Activated gamma-delta T cell treated with anti-CD3 and anti-CD28 coated beads, Interleukin-2, amount 50 U/mL, for 16 hours (primary cell): ENCODE data around the gene RAI14.

Source experiments
- DNase-seq: peaks from one replicate; pipeline ENCODE4 v3.0.0-alpha.2; 2020; ENCODE audit warnings: low read depth

RAI14 gene

DNA sequence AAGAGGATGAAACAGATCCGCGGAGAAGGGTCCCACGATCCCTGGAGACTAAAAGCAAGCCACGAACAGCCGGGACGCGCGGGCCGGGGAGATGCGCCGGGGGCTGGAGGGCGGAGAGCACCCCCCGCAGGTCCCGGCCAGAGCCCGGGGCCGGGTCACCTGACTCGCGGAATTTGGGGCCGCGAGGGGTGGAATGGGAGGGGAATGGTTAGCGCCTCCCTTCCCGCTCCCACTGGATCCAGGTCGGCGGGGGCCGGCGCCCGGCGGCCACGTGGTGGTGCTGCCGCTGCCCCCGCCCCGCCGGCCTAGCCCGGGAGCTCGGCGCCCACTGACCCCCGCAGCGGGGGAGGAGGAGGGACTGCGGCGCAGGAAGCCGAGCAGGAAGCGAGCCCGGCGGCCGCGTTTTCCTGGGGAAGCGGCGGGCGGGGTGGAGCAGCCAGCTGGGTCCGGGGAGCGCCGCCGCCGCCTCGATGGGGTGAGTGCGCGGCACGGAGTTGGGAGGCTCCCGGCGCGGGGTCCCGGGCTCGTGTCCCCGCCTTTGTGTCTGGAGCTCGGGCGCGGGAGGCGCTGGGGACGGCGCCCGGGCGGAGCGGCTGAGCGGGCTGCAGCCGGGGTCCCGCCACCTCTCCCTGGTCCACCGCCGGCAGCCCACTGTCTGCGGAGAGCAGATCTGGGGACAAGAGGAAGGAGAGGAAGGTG lies at the start of gene RAI14:
Gene RAI14, plus strand, starts transcription at position 328 of the 699 bp plus-strand sequence. CDS start 30,592 bp downstream, outside the sequence.
- no peak for DNase-seq

DNA sequence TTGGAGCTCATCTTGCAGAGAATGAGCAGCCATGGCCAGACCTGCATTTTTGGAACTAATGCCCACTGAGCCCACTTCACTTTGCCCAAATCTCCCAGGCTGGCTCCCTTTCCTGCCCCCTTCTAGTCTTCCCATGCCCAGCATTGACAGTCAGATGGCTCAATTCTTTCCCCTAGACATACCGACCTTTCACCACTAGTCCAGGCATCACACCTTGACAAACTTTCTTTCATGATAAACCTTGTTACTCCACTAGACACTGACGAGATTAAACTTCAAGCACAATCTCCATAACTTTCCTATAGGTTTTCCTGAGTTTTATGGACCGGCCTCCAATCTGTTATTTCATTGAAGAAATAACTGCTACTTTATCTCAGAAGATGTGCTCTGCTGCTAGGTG lies 47.8 kb upstream of the RAI14 start:
- no peak for DNase-seq

DNA sequence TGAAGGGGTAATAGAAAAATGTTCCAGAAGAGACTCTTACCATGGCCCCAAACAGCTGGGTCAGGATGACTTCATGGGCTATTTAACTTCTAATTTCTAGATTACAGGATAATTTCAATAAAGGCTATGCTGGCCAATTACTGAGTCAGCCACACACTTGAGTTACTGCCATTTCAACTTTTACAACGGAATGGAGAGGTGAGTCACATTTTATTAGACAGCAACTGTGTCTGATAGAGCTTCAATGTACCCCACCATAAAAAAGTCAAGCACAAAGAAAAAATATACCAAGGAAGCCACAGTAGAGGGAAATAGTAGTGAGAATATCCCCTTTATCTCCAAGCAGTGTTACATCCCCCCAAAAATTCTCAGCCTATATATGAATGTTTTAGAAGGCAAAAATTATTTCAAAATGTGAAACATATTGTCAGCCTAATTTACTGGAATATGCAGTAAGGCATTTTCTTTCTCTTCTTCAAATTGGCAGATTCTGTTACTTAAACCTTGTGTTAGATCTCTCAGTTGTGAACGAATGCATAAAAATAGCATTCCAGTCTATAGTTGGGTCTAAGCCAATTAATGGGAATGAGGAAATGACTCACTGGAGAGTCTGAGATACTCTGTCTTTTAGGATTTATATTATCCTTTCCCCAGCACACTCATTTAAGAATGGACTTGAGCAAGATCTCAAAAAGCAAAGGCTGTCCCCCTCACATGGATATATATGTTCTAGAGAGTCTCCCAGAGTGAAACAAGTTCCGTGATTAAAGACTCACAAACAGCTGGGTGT lies 47.1 kb upstream of the RAI14 start:
- DNase-seq = no peak

DNA sequence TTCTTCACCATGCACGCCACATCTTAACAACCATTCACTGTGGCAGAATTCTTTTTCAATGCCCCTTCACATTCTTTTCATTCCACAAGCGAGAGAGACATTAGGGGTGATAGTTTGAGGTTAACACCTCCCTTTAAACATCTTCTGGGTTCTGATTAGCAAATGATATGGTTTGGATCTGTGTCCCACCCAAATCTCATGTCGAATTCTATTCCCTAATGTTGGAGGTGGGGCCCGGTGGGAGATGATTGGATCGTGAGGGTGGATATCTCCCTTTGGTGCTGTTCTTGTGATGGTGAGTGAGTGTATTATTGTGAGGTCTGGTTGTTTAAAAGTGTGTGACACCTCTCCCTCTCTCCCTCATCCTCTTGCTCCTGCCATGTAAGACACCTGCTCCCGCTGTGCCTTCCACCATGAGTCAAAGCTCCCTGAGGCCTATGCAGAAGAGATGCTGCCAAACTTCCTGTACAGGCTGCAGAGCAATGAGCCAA lies 46.1 kb upstream of the RAI14 start:
- DNase-seq = no peak

DNA sequence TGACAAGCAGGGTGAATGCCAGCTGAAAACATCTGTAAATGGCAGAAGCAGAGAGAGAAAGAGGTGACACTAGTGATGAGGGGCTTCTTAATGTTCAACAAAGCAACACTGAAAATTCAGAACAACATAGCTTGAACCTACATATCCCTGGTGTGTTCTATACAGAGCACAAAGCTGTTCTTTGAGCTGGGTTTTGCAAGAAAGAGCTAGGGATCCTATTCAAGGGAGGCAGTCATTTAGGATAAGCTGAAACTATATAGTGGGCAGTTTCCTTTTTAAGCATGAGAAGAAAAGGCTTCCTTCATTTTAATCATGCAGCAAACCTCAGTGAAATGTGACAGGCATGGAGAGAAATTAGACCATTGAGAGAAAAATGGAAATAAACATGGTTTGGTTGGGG lies 45.6 kb upstream of the RAI14 start:
- DNase-seq = no peak

- no peak for DNase-seq
Observed at GRCh38 chr5:34611464-34612415, 44.4 kb upstream of the RAI14 start.

- no peak for DNase-seq
Observed at GRCh38 chr5:34616651-34617050, 39.5 kb upstream of the RAI14 start.

- DNase-seq = no peak
Observed at GRCh38 chr5:34618371-34619065, 37.6 kb upstream of the RAI14 start.

DNA sequence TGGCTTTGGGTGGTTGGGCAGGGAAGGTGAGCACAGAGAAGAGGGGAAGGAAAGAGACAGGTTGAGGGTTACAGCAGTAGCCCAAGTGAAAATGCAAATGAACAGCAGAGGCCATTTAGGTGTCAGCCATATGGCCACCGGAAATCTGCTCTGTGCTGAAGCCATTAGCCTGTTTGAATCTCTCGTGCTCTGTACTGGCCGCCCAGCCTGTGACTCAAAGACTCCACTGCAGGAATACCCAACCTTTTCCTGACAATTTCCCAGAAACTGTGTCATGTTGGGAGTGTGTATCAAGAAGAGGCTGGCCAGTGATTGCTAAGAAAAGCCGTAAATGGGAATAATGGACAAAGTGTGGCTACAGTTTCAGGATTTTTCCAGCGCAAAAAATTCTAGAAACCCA lies 35.9 kb upstream of the RAI14 start:
- DNase-seq = no peak

DNA sequence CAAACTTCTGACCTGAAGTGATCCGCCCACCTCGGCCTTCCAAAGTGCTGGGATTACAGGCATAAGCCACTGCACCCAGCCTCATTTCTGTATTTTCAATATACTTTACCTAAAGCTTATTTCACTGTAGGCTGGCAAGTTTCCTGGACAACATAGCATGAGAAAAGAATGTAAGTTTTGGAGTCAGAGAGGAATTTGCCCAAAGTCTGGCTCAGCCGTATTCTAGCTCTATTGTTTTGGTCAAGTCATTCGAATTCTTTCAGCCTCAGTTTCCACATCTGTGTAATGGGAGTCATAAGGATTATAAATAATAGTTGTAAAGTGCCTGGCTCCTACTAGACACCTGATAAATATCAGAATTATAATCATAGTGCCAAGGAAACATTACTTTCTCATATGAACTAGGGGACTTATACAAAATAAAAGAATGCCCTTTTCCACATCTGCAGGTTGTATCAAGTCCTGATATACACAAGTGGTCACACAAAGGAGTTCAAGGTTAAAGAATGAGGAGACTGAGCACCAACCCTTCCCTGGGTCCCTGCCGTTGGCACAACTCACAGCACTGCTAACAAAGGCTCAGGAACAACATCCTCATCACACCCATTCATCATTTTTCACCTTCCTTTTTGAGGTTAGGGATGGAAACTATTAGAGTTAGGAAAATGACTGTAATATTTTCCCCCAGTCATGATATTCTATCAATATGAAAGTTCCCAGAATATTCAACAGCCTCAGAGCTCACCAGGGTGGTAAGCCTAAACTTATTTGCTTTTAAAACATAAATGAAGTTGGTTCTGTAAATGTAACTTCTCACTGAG lies 34.6 kb upstream of the RAI14 start:
- no peak for DNase-seq

- DNase-seq = no peak
Observed at GRCh38 chr5:34622098-34622400, 34.1 kb upstream of the RAI14 start.

DNA sequence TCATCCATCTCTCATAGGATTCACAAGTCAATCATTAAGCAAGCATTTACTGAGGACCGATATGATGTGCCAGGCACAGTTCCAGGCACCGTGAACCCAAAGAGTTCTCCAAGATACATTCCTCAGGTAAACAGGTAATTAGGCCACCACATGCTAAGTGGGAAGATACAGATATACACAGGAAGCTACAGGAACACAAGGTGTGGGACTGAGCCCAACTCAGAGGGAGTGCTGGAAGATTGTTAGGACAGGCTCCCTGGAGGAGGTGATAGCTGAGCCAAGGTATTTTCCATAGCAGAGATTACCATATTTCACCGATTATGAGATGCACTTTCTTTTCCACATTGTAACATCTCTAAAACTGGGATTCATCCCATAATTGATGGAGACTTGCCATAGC lies 31.4 kb upstream of the RAI14 start:
- DNase-seq = no peak

- no peak for DNase-seq
Observed at GRCh38 chr5:34625246-34625645, 30.9 kb upstream of the RAI14 start.

DNA sequence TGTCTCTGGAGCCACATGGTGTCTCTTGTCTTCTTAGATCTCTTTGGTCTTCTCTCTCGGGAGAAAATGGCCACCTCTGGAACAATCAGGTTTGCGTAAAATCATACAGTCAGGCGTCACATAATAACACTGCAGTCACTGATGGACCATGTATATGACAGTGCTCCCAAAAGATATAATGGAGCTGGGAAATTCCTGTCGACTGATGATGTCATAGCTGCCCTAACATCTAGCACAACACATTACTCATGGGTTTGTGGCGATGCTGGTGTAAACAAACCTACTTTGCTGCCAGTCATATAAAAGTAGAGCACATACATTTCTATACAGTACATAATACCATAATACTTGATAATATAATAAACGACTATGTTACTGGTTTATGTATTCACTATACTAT lies 30.1 kb upstream of the RAI14 start:
- no peak for DNase-seq

DNA sequence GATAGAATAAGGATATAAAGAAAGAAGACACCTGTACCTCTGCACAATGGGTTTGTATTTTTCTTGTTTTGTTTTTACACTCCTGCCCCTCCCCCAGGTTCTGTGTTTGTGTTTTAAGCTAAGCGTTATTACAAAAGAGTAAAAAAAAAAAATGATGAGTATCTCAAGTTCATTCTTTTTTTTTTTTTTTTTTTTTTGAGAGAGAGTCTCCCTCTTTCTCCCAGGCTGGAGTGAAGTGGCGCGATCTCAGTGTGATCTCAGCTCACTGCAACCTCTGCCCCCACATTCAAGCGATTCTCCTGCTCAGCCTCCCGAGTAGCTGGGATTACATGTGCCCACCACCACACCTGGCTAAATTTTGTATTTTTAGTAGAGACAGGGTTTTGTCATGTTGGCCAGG lies 29.4 kb upstream of the RAI14 start:
- DNase-seq = no peak

GRCh38 chr5:34627794-34628193 lies 28.3 kb upstream of the RAI14 start:
- no peak for DNase-seq

GRCh38 chr5:34628373-34628772 lies 27.8 kb upstream of the RAI14 start:
- no peak for DNase-seq

DNA sequence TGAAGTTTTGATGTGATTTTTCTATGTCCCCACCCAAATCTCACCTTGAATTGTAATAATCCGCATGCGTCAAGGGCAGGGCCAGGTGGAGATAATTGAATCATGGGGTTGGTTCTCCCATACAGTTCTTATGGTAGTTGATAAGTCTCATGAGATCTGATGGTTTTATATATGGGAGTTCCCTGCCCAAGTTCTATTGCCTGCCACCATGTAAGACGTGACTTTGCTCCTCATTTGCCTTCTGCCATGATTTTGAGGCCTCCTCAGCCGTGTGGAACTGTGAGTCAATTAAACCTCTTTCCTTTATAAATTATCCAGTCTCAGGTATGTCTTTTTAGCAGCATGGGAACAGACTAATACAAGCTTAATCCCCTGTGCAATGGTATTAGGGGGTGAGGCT lies 25.5 kb upstream of the RAI14 start:
- DNase-seq = no peak

- DNase-seq = no peak
Observed at GRCh38 chr5:34632807-34633422, 23.2 kb upstream of the RAI14 start.

DNA sequence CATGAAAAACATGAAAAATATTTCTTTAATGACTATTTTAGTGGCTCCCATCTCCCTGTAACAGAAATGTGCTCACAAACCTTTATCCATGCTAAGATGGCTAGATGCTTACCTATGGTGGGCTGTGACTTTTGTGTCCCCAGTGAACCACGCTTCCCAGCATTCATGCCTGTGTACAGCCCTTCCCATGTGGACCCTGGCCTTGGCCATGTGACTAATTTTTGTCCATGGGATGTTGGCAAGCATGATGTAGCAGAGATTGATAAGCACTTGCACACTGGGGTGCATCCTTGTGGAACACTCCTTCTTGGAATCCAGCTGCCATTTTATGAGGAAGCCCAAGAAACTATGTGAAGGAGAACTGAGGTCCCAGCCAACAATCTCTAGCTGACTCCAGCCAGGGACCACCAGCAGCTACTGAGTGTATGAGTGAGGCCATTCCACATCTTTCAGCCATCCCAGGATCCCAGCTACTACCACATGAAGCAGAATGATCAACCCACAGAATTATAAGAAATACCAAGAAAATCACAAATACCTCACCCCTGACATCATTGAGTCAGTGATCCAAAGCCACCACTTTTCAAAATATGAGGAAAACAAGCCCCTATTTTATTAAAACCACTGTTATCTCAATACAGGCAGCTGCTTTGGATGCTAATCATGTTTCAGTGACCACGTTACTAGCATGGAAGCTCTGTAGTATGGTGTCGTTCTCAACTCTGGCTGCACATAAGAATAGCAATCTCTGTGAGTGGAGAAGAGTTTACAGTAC lies 16.1 kb upstream of the RAI14 start:
- DNase-seq = no peak
